Endothelial cell of umbilical vein (primary cell): ENCODE data around the gene ETNK1.

Source experiments
- EZH2 ChIP-seq: IDR thresholded peaks from 2 replicates; pipeline ENCODE4 v1.6.1; 2012; ENCODE audit warnings: borderline replicate concordance, low read depth, mild to moderate bottlenecking, moderate library complexity, low read length, inconsistent platforms; ENCODE audit not compliant: severe bottlenecking
- FOS ChIP-seq: IDR thresholded peaks from 2 replicates; pipeline ENCODE4 v1.6.1; 2011; ENCODE audit warnings: mild to moderate bottlenecking, low read length, moderate library complexity, borderline replicate concordance; ENCODE audit not compliant: insufficient read depth
- JUN ChIP-seq: IDR thresholded peaks from 2 replicates; pipeline ENCODE4 v1.6.1; 2011; ENCODE audit warnings: borderline replicate concordance, low read depth; ENCODE audit not compliant: insufficient read length, insufficient read depth
- MYC ChIP-seq: IDR thresholded peaks from one replicate; pipeline ENCODE4 v1.6.1; 2011; ENCODE audit warnings: mild to moderate bottlenecking, low read depth, low read length
- POLR2A ChIP-seq: IDR thresholded peaks from 2 replicates; pipeline ENCODE4 v1.6.1; 2012; ENCODE audit warnings: low read depth, mild to moderate bottlenecking, control low read depth, low read length
- POLR2AphosphoS5 ChIP-seq: IDR thresholded peaks from 2 replicates; pipeline ENCODE4 v1.6.1; 2012; ENCODE audit warnings: low read depth, mild to moderate bottlenecking, control low read depth, low read length, moderate library complexity; ENCODE audit not compliant: insufficient read depth
- TF ChIP-seq, protein P1 (sequence below), 2 donors: IDR thresholded peaks; 1 replicate in 1 of 2; 2 replicates in 1 of 2; pipeline ENCODE4 v1.5.1; 2011; ENCODE audit warnings: low read length in 2 of 2, mild to moderate bottlenecking in 2 of 2, moderate library complexity in 2 of 2, control low read depth in 1 of 2, inconsistent platforms in 1 of 2, low read depth in 1 of 2; ENCODE audit not compliant: insufficient read depth in 1 of 2; ENCODE audit errors: extremely low read depth in 1 of 2
- TF ChIP-seq, protein P2 (sequence below): IDR thresholded peaks from 2 replicates; pipeline ENCODE4 v1.6.1; 2011; ENCODE audit not compliant: insufficient read depth, insufficient read length

DNA sequence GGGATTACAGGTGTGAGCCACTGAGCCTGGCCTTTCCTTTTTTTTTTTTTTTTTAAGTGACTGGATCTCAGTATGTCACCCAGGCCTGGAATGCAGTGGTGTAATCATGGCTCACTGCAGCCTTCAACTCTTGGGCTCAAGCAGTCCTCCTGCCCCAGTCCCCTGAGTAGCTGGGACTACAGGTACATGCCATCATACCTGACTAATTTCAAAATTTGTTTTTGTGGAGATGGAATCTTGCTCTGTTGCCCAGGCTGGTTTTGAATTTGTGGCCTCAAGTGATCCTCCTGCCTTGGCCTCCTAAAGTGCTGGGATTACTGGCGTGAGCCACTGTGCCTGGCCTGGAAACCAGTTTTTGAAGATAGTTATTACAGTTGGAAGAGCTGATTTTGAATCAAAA, 37.4 kb downstream of the ETNK1 start:
- TF ChIP-seq POLR2A (no peak), MYC (no peak), JUN (no peak), POLR2AphosphoS5 (no peak), EZH2 (no peak), FOS (no peak)
- TF ChIP-seq, protein P1, sequence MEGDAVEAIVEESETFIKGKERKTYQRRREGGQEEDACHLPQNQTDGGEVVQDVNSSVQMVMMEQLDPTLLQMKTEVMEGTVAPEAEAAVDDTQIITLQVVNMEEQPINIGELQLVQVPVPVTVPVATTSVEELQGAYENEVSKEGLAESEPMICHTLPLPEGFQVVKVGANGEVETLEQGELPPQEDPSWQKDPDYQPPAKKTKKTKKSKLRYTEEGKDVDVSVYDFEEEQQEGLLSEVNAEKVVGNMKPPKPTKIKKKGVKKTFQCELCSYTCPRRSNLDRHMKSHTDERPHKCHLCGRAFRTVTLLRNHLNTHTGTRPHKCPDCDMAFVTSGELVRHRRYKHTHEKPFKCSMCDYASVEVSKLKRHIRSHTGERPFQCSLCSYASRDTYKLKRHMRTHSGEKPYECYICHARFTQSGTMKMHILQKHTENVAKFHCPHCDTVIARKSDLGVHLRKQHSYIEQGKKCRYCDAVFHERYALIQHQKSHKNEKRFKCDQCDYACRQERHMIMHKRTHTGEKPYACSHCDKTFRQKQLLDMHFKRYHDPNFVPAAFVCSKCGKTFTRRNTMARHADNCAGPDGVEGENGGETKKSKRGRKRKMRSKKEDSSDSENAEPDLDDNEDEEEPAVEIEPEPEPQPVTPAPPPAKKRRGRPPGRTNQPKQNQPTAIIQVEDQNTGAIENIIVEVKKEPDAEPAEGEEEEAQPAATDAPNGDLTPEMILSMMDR (IDR thresholded peaks at IDR 0.05; ENCODE audit: extremely low read depth in 1 of 2, insufficient read depth in 1 of 2, low read depth in 1 of 2, low read length in 2 of 2): no peak
- TF ChIP-seq, protein P2, sequence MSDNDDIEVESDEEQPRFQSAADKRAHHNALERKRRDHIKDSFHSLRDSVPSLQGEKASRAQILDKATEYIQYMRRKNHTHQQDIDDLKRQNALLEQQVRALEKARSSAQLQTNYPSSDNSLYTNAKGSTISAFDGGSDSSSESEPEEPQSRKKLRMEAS: no peak
